Stomach (tissue), 9 donors: Measurements from ENCODE around the gene ITIH4. TPM values are rescaled to one million over a fixed set of nuclear protein-coding genes. Genes with fewer than 3 reads are reported as not detected.

Source experiments
- DNase-seq, 2 donors: peaks; one replicate each; pipeline versions ENCODE4 v3.0.0 to v3.0.0-alpha.2; 2013 to 2019
- H3K27ac ChIP-seq, 5 donors: fragments of 200-600 bp in 4 of 5; sonication (generic) in 4 of 5; one replicate each; pipeline ENCODE4 v1.5.1; 2013 to 2019; ENCODE audit warnings: mild to moderate bottlenecking in 1 of 5, moderate library complexity in 1 of 5
- H3K27me3 ChIP-seq, 3 donors: fragments of 200-600 bp; sonication (generic); one replicate each; pipeline ENCODE4 v1.5.1; 2017 to 2019; ENCODE audit warnings: mixed run types in 1 of 3
- H3K36me3 ChIP-seq, 4 donors: fragments of 200-600 bp; sonication (generic); 1 replicate in 3 of 4; 2 replicates in 1 of 4; pipeline ENCODE4 v1.5.1; 2016 to 2019
- H3K4me1 ChIP-seq, 4 donors: fragments of 200-600 bp; sonication (generic); one replicate each; pipeline ENCODE4 v1.5.1; 2016 to 2019
- H3K4me3 ChIP-seq, 4 donors: fragments of 200-600 bp; sonication (generic) in 3 of 4; one replicate each; pipeline ENCODE4 v1.5.1; 2016 to 2019; ENCODE audit warnings: mild to moderate bottlenecking in 1 of 4
- H3K9me3 ChIP-seq, 4 donors: fragments of 200-600 bp; sonication (generic); one replicate each; pipeline ENCODE4 v1.5.1; 2016 to 2019
- EP300 ChIP-seq: sonication (generic); formaldehyde crosslinking; IDR thresholded peaks from one replicate; pipeline ENCODE4 v1.6.1; 2017; ENCODE audit warnings: antibody characterized with exemption
- POLR2A ChIP-seq, 4 donors: fragments of 450-650 bp; IDR thresholded peaks; one replicate each; pipeline ENCODE4 v1.6.1; 2016; ENCODE audit warnings: antibody characterized with exemption in 4 of 4, control low read depth in 2 of 4, mild to moderate bottlenecking in 1 of 4, moderate library complexity in 1 of 4
- POLR2AphosphoS5 ChIP-seq, 3 donors: sonication (generic); formaldehyde crosslinking; IDR thresholded peaks; one replicate each; pipeline ENCODE4 v1.6.1; 2016; ENCODE audit warnings: antibody characterized with exemption in 3 of 3
- WGBS, 5 donors: extraction: QIAGEN DNeasy Blood & Tissue Kit in 3 of 5; methylation state at CpG; one replicate each; pipeline versions ENCODE4 v1.1.5 to v1.1.7; 2013 to 2018; 5-methylcytosine and 5-hydroxymethylcytosine counted together
- intact Hi-C: fragments of 100-400 bp; cut with DNase I; formaldehyde crosslinking; loops from one replicate; pipeline ENCODE4 v1.15.1; 2023; ENCODE audit warnings: low total_unique reads
- polyA plus RNA-seq, 3 donors: library from polyadenylated mRNA; stranded (reverse); fragments of 200-250 nt; gene quantifications; one replicate each; pipeline ENCODE4 v1.2.3, GENCODE V29; 2013
- total RNA-seq, 5 donors: library from RNA; depleted of rRNA; stranded (reverse); fragments of >200 nt; gene quantifications; one replicate each; pipeline versions ENCODE4 v1.1.0 to v1.2.3, GENCODE V29; 2014 to 2016
- TF ChIP-seq, protein P1 (sequence below), 7 experiments: fragments of 450-650 bp in 4 of 7; fragments of 200-600 bp in 3 of 7; sonication (generic) in 3 of 7; IDR thresholded peaks; one replicate each; pipeline ENCODE4 v1.5.1; 2016 to 2019; ENCODE audit warnings: antibody characterized with exemption in 7 of 7, control low read depth in 2 of 7, mild to moderate bottlenecking in 1 of 7
- donor health status: healthy with polysubstance abuse.
- donor health status: Bipolar disorder and iron deficiency.
- donor health status: healthy.

The ITIH4 gene
- total and polyA plus RNA-seq, 8 donors: 1.7 to 300 (median 18.5) TPM

DNA sequence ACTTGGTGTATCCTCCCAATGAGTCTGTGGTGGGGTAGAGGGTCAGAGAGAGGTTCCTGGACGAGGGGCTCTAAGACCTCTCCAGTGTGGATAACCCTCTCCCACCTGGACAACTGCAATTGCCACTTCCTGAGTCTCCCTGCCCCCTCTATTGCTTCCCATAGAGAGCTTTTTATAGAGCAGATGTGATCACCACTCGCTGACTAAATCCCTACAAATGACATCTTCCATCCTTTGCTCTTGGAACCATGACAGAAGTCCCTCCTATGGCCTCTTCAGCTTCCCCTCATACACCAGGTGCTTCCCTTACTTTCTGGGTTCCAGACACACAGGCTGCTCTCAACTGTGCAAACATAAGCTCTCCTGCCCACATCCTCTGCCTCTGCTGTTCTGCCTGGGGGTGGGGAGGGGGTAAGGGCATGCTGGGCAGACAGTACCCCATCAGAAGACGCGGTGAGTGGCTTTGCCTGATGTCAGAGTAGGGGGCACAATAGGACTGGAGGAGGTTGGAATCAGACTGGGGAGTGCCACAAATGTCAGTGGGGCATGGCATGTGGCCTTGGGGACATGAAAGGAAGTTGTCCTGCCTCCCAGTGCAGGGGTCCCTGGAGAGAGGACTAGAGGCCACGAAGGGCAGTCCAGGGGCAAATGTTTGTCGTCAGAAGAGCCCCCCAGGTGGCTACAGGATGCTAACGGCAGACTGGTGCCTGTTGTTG is 20.7 kb downstream of the ITIH4 start:
- no peaks in the 10 kb centered on the region for H3K4me1 ChIP-seq
- WGBS, 5 donors: 55 to 68% (median 64%) methylated on average over 7 of the region's 7 CpGs
- no peak overlapping the region for H3K4me3 ChIP-seq
- H3K27ac ChIP-seq: no peak overlapping the region
- intact Hi-C loops: no loop called here
- H3K36me3 ChIP-seq: no peaks in the 10 kb centered on the region
- H3K9me3 ChIP-seq: no peaks in the 10 kb centered on the region
- DNase-seq: peak in 1 of 2 donors; percentile 42
- TF ChIP-seq POLR2AphosphoS5 (IDR thresholded peaks at IDR 0.05) (no peak), EP300 (no peak), POLR2A (IDR thresholded peaks at IDR 0.05) (no peak)
- TF ChIP-seq, protein P1, sequence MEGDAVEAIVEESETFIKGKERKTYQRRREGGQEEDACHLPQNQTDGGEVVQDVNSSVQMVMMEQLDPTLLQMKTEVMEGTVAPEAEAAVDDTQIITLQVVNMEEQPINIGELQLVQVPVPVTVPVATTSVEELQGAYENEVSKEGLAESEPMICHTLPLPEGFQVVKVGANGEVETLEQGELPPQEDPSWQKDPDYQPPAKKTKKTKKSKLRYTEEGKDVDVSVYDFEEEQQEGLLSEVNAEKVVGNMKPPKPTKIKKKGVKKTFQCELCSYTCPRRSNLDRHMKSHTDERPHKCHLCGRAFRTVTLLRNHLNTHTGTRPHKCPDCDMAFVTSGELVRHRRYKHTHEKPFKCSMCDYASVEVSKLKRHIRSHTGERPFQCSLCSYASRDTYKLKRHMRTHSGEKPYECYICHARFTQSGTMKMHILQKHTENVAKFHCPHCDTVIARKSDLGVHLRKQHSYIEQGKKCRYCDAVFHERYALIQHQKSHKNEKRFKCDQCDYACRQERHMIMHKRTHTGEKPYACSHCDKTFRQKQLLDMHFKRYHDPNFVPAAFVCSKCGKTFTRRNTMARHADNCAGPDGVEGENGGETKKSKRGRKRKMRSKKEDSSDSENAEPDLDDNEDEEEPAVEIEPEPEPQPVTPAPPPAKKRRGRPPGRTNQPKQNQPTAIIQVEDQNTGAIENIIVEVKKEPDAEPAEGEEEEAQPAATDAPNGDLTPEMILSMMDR (IDR thresholded peaks at IDR 0.05): no peak
- peaks cover 0 to 12% (median 0%) of the 10 kb centered on the region in 3 donors for H3K27me3 ChIP-seq

DNA sequence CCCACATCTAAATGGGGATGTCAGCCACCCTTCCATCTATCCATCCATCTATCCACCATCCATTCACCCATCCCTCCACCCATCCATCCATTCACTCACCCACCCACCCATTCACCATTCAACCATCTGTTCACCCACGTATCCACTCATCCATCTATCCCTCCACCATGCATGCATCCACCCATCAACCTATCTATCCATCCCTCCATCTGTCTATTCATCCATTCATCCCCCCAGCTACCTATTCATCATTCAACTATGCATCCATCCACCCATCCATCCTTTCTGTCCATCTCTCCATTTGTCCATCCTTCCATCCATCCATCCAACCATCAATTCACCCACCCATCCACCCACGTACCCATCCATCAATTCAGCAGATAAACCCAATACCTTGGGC is 21.3 kb downstream of the ITIH4 start:
- peaks cover 0 to 12% (median 0%) of the 10 kb centered on the region in 3 donors for H3K27me3 ChIP-seq
- DNase-seq: no peak
- no peak overlapping the region for H3K4me3 ChIP-seq
- no peaks in the 10 kb centered on the region for H3K4me1 ChIP-seq
- 59 to 79% (median 63%) methylated on average over 2 of the region's 2 CpGs for WGBS, 5 donors
- no peaks in the 10 kb centered on the region for H3K36me3 ChIP-seq
- no peaks in the 10 kb centered on the region for H3K9me3 ChIP-seq
- TF ChIP-seq, protein P1 (IDR thresholded peaks at IDR 0.05): no peak
- TF ChIP-seq POLR2A (IDR thresholded peaks at IDR 0.05): no peak
- TF ChIP-seq POLR2AphosphoS5 (IDR thresholded peaks at IDR 0.05): no peak
- no peak for TF ChIP-seq EP300
- no peak overlapping the region for H3K27ac ChIP-seq
- intact Hi-C loops: no loop called here

DNA sequence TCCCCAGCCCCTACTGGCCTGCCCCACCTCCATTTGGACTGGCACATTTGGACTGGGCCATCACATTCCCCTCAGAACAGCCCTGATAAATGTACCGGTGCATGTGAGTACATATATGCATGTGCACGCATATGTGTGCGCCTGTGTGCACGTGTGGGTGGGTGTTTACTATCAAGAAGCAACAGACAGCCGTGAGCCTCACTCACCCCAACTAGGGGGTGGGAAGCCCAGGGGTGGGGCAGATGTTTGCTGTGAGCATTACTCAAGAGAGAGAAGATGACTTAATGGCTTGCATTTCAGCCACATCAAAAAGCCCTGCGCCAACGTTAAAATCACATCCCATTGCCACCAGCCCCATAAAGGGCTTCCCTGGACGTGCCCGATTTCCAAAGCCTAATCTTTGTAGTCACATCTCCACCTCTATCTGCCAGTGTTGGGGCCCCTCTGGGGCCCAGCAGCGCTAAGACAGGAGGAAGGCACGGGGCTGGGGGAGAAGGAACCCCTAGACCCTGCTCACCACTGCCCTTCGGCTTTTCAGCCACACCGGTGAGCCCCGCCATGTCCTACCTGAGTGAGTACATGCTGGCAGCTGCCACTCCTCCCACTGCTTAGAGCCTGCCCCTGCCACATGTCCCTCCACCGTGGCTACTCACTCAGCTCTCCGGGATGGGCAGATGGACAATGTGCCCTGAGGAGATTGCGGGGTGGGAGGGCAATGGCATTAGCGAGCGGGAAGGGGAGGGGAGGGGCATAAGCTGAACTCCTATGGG is 25.0 kb downstream of the ITIH4 start:
- TF ChIP-seq EP300 (no peak), POLR2A (IDR thresholded peaks at IDR 0.05) (no peak), POLR2AphosphoS5 (IDR thresholded peaks at IDR 0.05) (no peak)
- TF ChIP-seq, protein P1 (IDR thresholded peaks at IDR 0.05): no peak
- no peak overlapping the region for H3K27ac ChIP-seq
- H3K4me1 ChIP-seq: no peaks in the 10 kb centered on the region
- H3K4me3 ChIP-seq: no peak overlapping the region
- no peaks in the 10 kb centered on the region for H3K9me3 ChIP-seq
- H3K36me3 ChIP-seq: no peaks in the 10 kb centered on the region
- peaks cover 0 to 12% (median 0%) of the 10 kb centered on the region in 3 donors for H3K27me3 ChIP-seq
- intact Hi-C loops: no loop called here
- no peak for DNase-seq
- 72 to 81% (median 78%) methylated on average over 18 to 19 of the region's 19 CpGs for WGBS, 5 donors

DNA sequence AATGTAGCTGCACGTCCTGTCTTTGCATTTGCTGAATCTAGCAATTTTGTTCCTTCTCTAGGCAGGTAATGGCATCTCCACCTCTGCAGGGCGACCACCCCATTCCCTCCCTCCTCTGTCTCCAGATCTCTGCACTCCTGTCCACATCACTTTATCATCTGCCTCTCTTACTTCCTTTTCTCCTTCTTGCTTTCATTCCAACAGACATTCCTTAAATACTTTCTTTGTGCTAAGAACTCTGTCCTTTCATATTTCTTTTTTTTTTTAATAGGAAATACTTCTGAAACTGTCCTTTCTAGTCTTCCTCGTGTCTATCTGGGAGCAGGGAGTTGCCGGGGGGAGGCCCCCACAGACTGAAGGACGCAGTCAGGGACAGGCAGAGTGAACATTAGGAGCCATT is 28.6 kb downstream of the ITIH4 start:
- H3K27me3 ChIP-seq: peaks cover 0 to 12% (median 0%) of the 10 kb centered on the region in 3 donors
- H3K9me3 ChIP-seq: no peaks in the 10 kb centered on the region
- TF ChIP-seq, protein P1 (IDR thresholded peaks at IDR 0.05): no peak
- no peak for TF ChIP-seq POLR2AphosphoS5 (IDR thresholded peaks at IDR 0.05)
- TF ChIP-seq POLR2A (IDR thresholded peaks at IDR 0.05): no peak
- TF ChIP-seq EP300: no peak
- no peaks in the 10 kb centered on the region for H3K4me1 ChIP-seq
- no peak for DNase-seq
- intact Hi-C loops: no loop called here
- H3K36me3 ChIP-seq: no peaks in the 10 kb centered on the region
- WGBS, 5 donors: 68 to 87% (median 72%) methylated on average over 5 of the region's 5 CpGs
- no peak overlapping the region for H3K4me3 ChIP-seq
- H3K27ac ChIP-seq: no peak overlapping the region
